Upper lobe of left lung (tissue), 4 donors: ENCODE data around the gene RASGRP4.

Source experiments
- CTCF ChIP-seq, 6 experiments: fragments of 450-650 bp in 4 of 6; fragments of 200-600 bp in 2 of 6; sonication (generic) in 2 of 6; IDR thresholded peaks; one replicate each; pipeline ENCODE4 v1.5.1; 2016 to 2019; ENCODE audit warnings: antibody characterized with exemption in 6 of 6
- POLR2A ChIP-seq, 4 donors: fragments of 450-650 bp; IDR thresholded peaks; one replicate each; pipeline ENCODE4 v1.5.1; 2016 to 2017; ENCODE audit warnings: antibody characterized with exemption in 4 of 4, mild to moderate bottlenecking in 2 of 4

DNA sequence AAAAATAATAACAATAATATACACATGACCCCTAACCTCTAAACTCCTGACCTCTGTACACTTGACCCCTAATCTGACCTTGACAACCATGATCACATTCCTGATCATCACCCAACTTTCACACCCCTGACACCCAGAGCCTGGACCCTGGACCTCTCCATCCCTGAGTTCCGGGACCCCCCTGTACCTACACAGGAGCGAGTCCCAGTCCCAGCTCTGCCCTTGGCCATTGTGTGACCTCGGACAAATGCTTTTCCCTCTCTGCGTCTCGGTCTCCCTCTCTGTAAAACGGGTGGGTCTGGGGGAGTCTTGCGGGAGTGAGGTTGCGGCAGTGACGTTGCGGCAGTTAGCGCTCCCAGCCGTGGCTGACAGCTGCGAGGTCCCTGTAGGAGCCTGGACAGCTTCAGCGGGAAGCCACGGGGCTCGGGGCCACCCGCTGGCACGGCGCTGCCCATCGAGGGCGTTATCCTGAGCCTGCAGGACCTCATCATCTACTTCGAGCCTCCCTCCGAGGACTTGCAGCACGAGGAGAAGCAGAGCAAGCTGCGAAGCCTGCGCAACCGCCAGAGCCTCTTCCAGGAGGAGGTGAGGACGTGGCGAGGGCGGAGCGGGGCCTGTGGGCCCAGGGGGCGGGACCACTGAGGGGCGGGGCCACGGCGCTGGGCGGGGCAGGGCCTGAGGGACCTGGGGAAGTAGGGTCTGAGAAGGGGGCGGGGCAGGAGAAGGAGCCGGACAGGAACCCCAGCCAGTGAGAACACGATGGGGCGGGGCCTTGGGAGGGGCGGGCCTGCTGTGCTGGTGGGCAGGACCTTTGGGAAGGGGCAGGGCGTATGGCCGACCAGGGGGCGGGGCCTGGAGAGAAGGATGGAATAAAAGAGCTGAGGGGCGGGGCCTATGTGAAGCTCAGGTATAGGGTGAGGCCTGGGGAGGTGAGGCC, 26.7 kb upstream of the RASGRP4 start:
- no peak for TF ChIP-seq POLR2A (IDR thresholded peaks at IDR 0.05)
- TF ChIP-seq CTCF (IDR thresholded peaks at IDR 0.05): no peak
